AG10803 (cell line): ENCODE results near the gene KL.

Source experiments
- DNase-seq: peaks from one replicate; pipeline ENCODE4 v3.0.0; 2010; ENCODE audit warnings: low read depth
- H3K4me3 ChIP-seq: 2 replicates; pipeline ENCODE4 v1.5.1; 2011; ENCODE audit warnings: mild to moderate bottlenecking, low read length, control low read depth
- CTCF ChIP-seq: conservative IDR thresholded peaks from 2 replicates; pipeline ENCODE4 v1.5.1; 2011; ENCODE audit warnings: mild to moderate bottlenecking, low read length, control low read depth, inconsistent platforms

KL gene

GRCh38 chr13:33079960-33080359 is 63.7 kb downstream of the KL start:
- DNase-seq = no peak
- no peak for TF ChIP-seq CTCF
- no peak overlapping the region for H3K4me3 ChIP-seq

GRCh38 chr13:33080972-33081590 is 64.9 kb downstream of the KL start:
- DNase-seq = no peak
- no peak for TF ChIP-seq CTCF
- H3K4me3 ChIP-seq = no peak overlapping the region

GRCh38 chr13:33081666-33082065 is 65.4 kb downstream of the KL start:
- no peak for DNase-seq
- TF ChIP-seq CTCF = no peak

GRCh38 chr13:33083054-33083453 is 66.8 kb downstream of the KL start:
- no peak for TF ChIP-seq CTCF
- no peak for DNase-seq
- no peak overlapping the region for H3K4me3 ChIP-seq

More at GRCh38 chr13:33081666-33082065, 65.4 kb downstream of the KL start:
- H3K4me3 ChIP-seq = no peak overlapping the region

GRCh38 chr13:33087091-33087490 is 70.9 kb downstream of the KL start:
- no peak for TF ChIP-seq CTCF
- H3K4me3 ChIP-seq = no peak overlapping the region
- no peak for DNase-seq

GRCh38 chr13:33087790-33088189 is 71.6 kb downstream of the KL start:
- no peak for TF ChIP-seq CTCF
- H3K4me3 ChIP-seq = no peak overlapping the region
- no peak for DNase-seq

- TF ChIP-seq CTCF = no peak
- no peak for DNase-seq
- no peak overlapping the region for H3K4me3 ChIP-seq
Measured at GRCh38 chr13:33089311-33089710, 73.1 kb downstream of the KL start.
